ENCODE data around the gene RAB38.

The RAB38 gene

DNA sequence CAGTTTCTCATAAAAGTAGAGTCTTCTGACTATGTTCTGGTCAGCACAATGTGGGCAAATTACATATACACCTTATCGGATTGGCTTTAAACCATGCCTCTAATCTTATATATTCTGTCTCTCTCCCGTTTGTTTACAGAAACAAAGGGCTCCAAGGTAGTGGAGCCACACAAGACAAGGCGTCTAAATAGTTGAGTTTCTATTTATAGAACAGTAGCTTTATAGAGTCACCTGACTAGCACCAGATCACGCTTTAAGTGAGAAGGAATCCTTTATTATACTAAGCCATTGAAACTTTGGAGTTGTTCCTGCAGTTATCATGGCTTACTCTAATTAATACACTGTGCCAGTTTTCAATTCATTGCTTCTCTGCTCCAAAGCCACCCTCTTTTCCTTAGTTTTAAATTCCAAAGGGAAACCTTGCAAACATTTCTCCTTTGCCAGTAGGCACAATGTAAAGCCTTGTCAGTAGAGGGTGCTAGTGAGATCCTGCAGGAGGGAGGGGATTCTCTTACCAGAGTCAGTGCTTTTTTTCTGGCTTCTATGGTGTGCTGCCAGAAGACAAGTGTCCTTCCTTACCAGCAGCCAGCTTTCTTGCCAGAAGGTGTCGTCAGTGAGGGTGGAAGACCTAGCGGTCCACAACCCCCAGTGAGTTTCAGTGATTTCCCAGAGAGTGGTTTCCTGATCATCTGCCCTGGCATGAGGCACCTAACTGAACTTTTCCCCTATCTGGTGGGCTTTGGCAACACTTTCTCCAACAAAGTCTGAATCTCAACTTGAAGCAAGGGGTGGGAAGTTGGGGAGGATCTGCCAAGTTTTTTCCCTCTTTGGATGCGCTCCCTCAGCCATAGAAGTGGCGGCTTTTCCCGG is 71.7 kb downstream of the RAB38 start:
- DNase-seq (ENCODE audit: low read depth): peak; percentile 14

DNA sequence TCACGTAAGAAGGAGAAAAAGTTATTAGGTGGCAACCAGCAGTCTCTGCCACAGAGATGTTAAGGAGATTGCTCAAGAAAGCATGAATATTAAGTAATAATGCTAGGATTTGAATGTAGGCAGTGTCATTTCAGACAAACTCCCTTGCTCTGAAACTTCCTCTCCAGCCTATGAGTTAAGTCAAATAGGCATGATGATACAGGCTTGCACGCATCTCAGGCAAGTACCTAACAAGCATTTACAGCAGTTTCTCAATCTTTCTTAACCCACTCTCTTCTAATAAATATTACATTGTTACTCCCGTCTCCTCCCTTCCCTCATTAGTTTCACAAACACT is 72.7 kb downstream of the RAB38 start:
- no peak for DNase-seq (ENCODE audit: low read depth)

DNA sequence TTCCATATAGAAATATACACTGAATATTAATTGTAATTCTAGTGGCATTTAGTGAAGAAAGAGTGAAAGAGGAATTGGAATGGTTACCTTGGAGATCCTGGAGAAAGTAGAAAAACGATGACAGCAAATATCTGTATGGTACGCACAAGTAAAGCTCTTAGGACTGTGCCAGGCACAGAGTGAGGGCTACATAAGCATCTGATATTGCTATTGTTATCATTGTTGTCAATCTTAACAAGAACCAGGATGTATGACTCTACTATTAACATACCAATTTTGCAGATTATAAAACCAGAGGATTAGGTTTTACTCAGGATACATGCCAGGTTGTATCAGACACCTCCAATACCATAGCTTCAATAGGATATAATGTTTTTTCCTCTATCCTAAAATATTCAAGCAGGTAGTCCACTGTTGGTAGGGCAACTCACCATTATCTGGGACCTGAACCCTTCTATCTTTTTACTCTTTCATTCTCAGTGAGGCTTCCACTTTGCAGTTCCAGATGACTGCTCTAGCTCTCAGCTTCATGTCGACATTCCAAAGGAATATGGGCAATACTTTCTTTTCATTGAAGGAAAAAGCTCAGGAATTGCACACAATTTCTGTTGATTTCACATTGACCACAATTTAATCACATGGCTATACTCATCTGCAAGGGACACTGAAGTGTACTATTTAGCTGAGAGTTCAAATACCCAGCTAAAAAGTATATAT is 73.2 kb downstream of the RAB38 start:
- no peak for DNase-seq (ENCODE audit: low read depth)

DNA sequence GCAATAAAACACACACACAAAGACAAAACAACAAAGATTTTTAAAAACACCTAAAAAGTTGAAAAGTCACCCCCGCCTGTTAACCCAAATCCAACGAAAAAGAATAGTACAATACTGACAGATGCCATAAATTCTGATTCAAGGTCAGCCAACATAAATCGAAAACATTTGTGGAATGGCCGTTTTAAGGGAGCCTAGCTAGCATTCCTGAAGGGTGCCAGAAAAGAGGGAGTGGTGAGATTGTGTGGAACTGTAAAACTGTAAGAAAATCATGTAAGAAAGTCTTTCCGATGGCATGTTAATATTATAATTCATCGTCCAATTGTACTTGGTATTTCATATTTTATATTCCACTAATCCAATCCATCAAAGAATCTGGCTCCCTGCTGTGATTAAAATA is 75.1 kb downstream of the RAB38 start:
- DNase-seq (ENCODE audit: low read depth): no peak

DNA sequence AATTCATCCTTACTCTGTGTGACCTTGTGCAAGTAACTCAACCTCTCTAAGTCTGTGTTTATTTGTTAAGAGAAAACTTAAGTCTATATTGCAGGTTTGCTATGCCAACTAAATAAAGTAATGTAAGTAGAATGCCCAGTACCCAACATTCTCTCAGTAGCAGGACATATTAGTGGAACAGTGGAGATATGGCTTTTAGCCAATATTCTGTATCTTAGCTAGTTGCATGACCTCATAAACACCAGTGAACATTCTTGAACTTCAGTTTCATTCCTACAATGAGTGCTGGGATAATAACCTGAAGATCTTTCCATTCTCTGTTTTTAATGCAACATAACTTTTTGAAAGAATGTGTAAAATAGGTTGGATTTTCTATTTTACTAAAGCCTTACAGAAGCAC is 77.0 kb downstream of the RAB38 start:
- DNase-seq (ENCODE audit: low read depth): no peak

DNA sequence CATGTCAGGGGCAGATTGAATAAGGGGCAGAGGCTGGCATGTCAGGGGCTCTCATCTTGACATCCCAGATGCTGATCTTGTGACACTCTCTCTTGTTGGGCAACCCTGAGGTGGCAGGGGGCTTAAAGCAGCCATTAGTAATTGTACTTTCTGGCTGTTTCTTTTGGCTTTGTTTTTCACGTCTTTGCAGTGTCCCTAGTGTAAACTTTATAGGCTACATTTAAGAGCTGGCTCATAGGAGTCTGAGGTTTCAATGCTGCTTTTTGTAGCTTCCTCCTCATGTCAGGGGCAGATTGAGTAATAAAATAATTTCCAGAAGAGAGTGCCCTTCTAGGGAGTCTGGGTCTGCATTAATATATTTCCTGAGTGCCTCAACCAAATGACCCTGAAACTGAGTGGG is 86.1 kb downstream of the RAB38 start:
- no peak for DNase-seq (ENCODE audit: low read depth)

DNA sequence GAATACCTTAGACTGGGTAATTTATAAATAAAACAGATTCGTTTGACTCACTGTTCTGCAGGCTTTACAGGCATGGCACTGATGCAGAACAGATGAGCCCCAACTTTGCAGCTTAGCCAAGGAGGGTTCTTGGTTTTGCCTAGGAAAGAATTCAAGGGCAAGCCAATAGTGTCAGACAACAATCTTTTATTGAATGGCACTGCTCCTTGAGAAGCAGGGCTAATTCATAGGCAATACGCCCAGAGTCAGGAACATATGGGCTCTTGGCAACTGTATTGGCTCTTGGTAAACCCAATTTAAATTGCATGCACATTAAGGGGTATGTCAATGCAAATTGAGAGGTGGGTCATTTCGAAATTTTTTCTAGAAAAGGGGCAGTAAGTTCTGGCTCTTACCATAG is 87.9 kb downstream of the RAB38 start:
- no peak for DNase-seq (ENCODE audit: low read depth)

DNA sequence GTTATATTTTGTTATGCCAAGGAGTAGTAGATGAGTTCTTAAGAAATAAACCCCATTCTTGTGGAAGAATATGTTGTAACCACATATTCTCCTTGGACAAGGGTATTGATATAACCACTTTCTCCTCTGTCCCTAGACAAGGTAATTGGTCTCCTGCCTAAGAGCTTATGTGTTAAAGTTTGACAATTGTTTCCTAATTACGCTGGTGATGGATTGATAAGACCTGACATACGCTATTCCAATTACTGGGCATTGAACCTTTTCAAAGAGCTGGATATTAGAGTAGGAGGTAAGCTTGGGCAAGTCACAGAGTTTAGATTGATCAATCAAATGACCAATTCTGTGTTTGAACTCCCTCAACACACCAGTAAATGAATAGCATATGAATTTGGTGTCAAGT is 88.9 kb downstream of the RAB38 start:
- DNase-seq (ENCODE audit: low read depth): no peak

DNA sequence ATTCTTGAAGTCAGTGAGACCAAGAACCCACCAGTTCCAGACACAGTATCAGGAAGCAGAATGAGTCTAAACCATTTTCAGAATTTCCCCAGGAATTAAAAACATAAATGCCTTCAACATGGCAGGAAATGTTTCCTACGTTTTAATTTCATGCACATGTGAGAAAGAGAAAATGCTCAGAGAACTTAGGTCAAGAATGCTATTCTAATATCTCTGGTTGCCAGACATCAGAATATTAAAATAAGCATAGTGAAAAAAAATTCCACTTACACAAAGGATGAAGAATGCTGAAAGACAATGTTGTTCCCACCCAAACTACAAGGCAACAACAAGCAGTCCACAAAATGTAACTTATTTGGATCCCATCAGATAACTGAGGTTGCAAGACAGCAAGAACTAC is 104.8 kb downstream of the RAB38 start:
- no peak for DNase-seq (ENCODE audit: low read depth)

DNA sequence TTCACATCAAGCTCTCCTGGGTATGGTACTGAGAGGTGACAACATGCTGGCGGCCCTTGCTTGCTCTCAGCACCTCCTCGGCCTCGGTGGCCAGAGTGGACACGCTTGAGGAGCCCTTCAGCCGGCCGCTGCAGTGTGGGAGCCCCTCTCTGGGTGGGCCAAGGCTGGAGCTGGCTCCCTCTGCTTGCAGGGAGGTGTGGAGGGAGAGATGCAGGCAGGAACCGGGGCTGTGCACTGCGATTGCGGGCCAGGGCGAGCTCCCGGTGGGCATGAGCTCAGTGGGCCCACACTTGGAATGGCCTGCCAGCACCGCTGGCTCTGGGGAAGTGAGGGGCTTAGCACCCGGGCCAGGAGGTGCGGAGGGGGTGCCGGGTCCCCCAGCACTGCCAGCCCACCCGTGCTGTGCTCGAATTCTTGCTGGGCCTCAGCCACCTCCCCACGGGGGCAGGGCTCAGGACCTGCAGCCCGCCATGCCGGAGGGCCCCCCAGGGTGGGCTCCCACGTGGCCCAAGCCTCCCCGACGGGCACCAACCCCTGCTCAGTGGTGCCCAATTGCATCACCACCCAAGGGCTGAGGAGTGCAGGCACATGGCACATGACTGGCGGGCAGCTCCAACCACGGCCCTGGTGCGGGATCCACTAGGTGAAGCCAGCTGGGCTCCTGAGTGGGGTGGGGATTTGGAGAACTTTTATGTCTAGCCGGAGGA is 106.2 kb downstream of the RAB38 start:
- DNase-seq (ENCODE audit: low read depth): no peak

DNA sequence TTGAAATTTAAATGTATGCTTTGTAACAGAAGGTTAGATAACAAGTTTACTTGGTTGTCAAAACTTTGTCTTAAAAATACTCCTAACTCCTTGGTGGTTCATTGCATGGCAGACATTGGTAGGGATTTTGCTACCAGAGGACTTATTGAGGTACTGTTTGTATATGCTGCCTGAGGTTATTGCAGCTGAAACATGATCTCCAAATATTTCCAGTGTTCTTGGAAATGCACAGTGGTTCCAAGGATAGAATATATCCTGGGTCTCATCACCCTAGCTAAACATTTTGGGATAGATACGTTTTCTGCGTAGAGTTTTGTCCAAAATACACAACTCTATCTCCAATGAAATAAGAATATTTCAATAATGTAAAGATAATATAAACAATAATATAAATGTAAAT is 109.2 kb downstream of the RAB38 start:
- no peak for DNase-seq (ENCODE audit: low read depth)

DNA sequence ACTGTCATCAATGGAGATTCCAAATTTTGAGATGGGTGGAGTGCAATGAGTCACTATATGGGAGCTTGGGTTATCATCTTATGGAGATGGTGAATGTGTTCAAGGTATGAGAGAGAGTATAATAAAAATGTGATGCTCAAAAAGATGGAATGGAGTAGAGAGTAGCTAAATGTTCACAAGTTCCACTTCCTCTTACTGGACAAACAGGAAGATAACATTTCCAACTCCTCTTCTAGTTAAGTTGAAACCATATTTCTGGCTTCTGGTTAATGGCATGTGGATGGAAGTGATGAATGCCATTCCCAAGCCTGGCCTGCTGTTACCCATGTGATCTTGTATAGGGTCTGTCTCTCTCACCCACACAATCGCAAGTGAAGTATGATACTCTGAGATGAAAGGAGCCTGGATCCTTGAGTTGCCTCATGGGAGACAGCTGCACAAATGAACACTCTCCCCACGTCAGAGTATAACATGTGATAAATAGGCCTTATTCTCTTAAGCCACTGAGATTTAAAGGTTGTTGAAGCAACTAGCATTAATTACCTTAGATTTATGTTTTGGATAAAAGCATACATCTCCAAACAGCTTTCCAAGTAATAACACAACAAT is 111.0 kb downstream of the RAB38 start:
- DNase-seq (ENCODE audit: low read depth): no peak

Measured in HS-27A (cell line).